HG03520 (cell line): ENCODE measurements around the gene SLC7A5.
"Not testable (repeated sequence)": the region's sequence is repeated elsewhere in the genome, so short reads cannot be mapped to it uniquely, and the experiment has no call there.

ENCODE experiments used
- ATAC-seq: cut with Tn5 transposase; IDR thresholded peaks from one replicate; pipeline ENCODE4 v1.9.1; 2021; ENCODE audit warnings: mild to moderate bottlenecking, moderate library complexity; ENCODE audit not compliant: unreplicated experiment

SLC7A5 gene

DNA sequence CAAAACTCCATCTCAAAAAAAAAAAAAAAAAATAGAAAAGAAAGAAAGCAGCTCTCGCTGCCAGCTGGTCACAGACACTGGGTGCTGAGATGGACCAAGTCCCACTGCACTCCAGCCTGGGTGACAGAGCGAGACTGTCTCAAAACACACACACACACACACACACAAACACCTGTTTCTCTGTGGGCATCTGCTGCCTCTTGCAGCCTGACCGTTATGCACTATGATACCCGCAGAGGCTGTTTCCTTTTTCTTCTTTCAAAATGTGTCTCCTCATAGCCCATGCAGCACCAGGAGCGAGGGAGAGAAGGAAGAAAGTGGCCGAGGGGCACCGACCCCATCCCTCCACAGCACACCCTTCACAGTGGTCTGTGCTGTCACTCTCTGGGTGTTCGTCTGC is 66.6 kb downstream of the SLC7A5 start:
- no peak for ATAC-seq

GRCh38 chr16:87801679-87802259 is 67.5 kb downstream of the SLC7A5 start:
- no peak for ATAC-seq

GRCh38 chr16:87800497-87800896 is 68.8 kb downstream of the SLC7A5 start:
- ATAC-seq = no peak

DNA sequence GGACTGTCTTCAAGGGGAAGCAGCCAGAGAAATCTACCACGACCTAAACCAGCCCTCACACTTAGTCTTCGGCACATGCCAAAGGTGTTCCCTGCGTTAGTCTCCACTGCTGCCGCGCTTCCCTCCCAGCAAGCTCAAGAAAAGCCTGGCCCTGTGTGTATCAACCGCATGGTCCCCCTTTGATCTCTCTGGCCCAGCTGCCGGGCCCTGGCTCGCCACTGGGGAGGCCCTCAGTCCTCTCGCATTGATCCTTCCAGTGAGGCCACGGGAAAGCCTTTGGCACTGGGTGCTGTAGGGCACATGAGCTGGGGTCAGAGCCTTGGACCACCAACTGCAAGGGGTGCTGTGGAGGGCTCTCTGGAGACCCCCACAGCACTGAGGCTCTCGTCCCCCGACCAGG is 74.0 kb downstream of the SLC7A5 start:
- no peak for ATAC-seq

GRCh38 chr16:87794485-87795078 is 74.7 kb downstream of the SLC7A5 start:
- no peak for ATAC-seq

DNA sequence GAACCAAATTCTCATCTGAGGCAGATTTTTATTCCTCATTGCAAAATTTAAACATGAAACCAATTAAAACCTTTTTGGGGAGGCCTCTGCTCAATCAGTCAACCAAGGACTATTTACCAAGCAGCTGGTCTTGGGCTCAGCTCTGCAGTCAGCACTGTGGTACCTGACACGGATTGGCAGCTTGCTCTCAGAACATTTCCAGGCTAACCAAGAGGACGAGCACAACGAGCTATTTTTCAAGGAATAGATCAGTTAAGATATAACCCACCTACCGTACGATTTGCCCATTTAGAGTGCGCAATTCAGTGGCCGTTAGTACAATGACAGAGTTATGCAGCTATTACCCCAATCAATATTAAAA is 77.1 kb downstream of the SLC7A5 start:
- no peak for ATAC-seq

DNA sequence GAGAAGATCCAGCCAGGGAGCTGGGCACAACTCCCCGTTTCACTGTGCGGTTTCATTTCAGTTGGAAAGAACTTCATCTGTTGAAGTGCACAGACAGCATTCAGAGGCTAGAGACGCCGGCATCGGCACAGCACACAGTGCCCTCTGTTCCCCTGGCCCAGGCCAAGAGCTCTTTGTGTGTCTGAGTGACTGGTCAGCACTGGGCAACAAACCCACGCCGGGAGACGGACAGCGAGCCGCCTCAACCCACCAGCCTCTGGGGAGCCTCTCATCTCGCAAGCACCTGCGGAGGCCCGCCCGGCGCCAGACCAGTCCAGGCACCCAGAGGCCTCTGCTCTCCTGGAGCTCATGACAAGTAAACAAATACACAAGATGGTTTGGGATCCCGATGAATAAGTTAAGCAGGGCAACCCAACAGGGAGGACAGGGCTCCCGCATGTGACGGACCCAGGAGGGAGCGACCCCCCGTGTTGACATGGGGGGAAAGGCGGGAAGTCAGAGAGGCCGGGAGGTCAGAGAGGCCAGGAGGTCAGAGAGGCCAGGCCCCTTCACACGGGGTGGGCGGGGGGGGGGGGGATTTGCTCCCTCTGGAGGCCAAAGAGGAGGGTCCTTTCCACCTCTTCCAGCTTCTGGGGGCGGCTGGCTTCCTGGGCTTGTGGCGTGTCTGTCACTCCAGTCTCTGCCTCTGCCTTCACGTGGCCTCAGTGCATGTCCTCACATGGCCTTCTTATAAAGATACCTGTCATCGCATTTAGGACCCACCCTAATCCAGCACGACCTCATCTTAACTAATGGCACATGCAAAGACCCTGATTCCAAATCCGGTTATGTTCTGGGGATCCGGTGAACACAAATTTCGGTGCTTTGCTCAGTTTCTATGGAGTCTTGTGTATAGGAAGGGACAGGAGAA is 77.8 kb downstream of the SLC7A5 start:
- ATAC-seq = no peak

- no peak for ATAC-seq
Observed at GRCh38 chr16:87790292-87791100, 78.8 kb downstream of the SLC7A5 start.

DNA sequence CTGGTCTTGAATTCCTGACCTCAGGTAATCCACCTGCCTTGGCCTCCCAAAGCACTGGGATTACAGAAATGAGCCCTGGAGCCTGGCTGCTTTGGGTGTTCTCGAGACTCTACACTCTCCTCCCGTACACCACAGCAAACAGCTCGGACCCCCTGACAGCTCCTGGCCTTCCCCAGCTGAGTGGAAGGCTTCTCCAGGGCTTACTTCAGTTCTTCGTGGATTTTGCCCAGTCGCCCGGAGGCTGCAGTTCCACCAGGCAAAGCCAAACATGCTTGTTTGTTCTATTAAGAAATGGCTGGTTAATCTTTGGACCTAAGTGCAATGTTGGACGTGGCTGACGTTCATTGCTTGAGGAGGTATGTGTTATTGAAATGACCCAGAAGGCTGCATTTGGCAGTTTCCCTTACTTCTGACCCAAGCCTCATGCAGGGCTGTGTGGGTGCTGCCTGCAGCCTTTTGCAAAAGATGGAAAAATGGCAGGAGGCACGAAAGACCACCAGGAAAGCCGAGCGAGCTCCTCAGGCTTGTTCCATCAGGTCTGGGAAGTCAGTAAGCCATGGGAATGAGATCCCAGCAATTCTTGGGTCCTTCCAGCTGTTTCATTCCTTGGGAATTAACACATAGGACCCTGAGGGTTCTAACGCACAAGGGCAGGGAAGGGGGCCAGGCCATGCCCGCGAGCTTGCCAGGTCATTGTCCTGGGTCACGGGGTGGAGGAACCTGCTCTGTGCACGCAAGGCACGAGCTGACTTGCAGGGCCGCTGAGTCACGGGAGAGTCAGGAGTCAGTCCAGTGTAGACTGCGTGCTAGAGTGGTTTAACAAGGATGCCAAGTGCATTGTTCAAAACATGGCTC is 79.6 kb downstream of the SLC7A5 start:
- no peak for ATAC-seq

DNA sequence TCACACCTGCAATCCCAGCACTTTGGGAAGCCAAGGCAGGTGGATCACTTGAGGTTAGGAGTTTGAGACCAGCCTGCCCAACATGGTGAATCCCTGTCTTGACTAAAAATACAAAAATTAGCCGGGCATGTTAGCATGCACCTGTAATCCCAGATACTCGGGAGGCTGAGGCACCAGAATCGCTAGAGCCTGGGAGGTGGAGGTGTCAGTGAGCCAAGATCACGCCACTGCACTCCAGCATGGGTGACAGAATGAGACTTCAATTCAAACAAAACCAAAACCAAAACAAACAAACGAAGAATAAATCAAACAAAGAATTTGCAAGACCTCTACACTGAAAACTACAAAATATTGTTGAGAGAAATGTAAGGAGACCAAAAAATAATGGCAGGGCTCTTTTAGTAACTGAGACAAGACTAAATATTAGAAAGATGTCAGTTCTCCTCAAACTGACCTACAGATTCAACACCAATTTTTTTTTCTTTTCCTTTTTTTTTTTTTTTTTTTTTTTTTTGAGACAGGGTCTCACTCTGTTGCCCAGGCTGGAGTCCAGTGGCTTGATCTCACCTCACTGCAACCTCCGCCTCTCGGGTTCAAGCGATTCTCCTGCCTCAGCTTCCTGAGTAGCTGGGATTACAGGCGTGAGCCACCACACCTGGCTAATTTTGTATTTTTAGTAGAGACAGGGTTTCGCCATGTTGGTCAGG is 80.4 kb downstream of the SLC7A5 start:
- ATAC-seq = not testable (repeated sequence)

- ATAC-seq = not testable (repeated sequence)
Observed at GRCh38 chr16:87787451-87788091, 81.7 kb downstream of the SLC7A5 start.

DNA sequence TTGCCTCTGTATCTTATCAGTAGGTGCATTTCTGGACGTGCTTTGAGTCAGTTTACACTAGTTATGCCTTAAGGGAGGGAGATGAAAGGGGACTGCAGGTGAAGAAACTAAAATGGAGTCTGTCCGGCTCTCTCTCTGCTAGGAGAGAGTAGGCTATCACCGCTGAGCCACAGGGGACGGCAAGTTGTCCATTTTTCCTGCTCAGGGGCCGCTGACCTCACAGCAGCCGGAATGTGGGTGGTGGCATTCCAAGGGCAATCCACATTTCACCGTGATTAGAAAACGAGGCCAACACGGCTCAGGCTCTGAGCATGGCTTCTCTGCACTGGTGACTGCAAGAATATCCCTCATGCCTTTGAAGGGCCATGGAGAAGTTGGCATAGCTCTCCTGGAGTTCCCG is 84.5 kb downstream of the SLC7A5 start:
- no peak for ATAC-seq

DNA sequence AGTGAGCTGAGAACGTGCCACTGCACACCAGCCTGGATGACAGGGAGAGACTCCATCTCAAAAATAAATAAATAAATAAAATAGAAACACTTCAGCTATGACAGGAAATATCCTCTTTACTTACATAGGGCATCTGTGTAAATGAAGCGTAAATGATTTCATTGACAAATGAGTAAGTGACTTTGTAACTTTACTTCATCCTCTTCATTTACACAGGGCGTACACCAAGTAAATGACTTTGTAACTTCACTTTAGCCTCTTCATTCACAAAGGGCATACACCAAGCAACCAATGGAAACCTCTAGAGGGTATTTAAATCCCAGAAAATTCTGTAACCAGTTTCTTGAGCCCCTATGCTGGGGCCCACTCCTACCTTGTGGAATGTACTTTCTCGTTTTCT is 87.3 kb downstream of the SLC7A5 start:
- ATAC-seq = no peak

GRCh38 chr16:87780385-87780989 is 88.8 kb downstream of the SLC7A5 start:
- ATAC-seq = no peak
